OCI-LY1 (cell line): ENCODE results near the gene ADGRV1.

ENCODE experiments used
- CTCF ChIP-seq: fragments of 200-600 bp; sonication (generic), shearing (Covaris generic); IDR thresholded peaks from 2 replicates; pipeline ENCODE4 v1.5.1; 2017; ENCODE audit warnings: mild to moderate bottlenecking, antibody characterized with exemption, low read length, moderate library complexity, mixed read lengths
- EZH2 ChIP-seq: fragments of 200-600 bp; sonication (generic), shearing (Covaris generic); IDR thresholded peaks from 2 replicates; pipeline ENCODE4 v1.8.0; 2017; ENCODE audit warnings: borderline replicate concordance, mixed run types, mild to moderate bottlenecking, antibody characterized with exemption, low read length, moderate library complexity, mixed read lengths

DNA sequence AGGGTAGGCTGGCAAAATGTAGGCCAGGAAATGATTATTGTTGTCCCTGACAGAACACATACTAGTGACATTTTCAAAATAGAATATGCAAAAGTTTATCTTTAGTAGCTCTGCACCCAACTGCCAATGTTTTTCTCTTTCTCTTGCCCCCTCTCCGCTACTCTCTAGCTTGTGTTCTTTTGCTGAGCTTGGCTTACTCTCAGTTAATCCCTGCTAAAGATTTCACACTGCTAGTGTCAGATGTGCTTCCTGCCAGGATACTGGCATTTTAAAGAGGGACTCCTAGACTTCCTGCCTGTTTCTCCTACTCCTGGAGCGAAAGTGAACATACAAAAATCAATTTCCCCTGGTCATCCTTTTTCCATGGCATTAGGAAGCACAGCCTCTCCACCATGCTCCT, 564.1 kb downstream of the ADGRV1 start:
- TF ChIP-seq EZH2, result no peak
- no peak for TF ChIP-seq CTCF
